ENCODE data around the gene RNF20. TPM values are rescaled to one million over a fixed set of nuclear protein-coding genes. Genes with fewer than 3 reads are reported as not detected.
A peak's percentile ranks its signal among the peaks of the same experiment; 100 is the strongest.
"Not testable (repeated sequence)": the region's sequence is repeated elsewhere in the genome, so short reads cannot be mapped to it uniquely, and the experiment has no call there.

The RNF20 gene
- total and polyA plus RNA-seq, 7 donors = 8.4 to 47.1 (median 27.2) TPM

DNA sequence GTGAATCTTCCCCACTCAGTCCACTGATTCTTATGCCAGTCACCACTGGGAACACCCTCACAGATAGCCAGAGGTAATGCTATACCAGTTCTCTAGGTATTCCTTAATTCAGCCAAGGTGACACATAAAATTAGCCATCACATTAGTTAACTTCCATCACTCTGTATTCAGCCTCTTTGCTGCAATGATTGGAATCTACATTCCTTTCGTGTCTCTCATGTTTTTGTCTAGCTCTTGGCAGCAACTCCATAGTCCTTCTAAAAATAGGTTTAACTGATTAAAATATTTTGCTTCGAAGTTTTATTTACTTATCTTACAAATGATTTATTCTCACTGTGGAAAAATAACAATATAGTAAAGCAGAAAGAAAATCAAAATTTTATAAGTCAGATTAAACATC is 19.6 kb upstream of the RNF20 start:
- WGBS, 2 donors = 49 to 72% methylated on average over 2 of the region's 2 CpGs
- intact Hi-C loops (cut with DNase I) = no loop called here
- DNase-seq = no peak
- Histone ChIP-seq H3K4me3 (no peak overlapping the region), H3K36me3 (no peaks in the 10 kb centered on the region), H3K27ac (peak overlapping the region in 1 of 4 donors; percentile 30), H3K27me3 (no peaks in the 10 kb centered on the region), H3K9me3 (no peaks in the 10 kb centered on the region), H3K4me1 (peaks cover 0 to 13% (median 8%) of the 10 kb centered on the region in 4 donors)
- TF ChIP-seq POLR2AphosphoS5 (IDR thresholded peaks at IDR 0.05) (no peak), POLR2A (IDR thresholded peaks at IDR 0.05) (no peak), EP300 (IDR thresholded peaks at IDR 0.05) (no peak)
- TF ChIP-seq, protein P1, sequence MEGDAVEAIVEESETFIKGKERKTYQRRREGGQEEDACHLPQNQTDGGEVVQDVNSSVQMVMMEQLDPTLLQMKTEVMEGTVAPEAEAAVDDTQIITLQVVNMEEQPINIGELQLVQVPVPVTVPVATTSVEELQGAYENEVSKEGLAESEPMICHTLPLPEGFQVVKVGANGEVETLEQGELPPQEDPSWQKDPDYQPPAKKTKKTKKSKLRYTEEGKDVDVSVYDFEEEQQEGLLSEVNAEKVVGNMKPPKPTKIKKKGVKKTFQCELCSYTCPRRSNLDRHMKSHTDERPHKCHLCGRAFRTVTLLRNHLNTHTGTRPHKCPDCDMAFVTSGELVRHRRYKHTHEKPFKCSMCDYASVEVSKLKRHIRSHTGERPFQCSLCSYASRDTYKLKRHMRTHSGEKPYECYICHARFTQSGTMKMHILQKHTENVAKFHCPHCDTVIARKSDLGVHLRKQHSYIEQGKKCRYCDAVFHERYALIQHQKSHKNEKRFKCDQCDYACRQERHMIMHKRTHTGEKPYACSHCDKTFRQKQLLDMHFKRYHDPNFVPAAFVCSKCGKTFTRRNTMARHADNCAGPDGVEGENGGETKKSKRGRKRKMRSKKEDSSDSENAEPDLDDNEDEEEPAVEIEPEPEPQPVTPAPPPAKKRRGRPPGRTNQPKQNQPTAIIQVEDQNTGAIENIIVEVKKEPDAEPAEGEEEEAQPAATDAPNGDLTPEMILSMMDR (IDR thresholded peaks at IDR 0.05) = no peak

DNA sequence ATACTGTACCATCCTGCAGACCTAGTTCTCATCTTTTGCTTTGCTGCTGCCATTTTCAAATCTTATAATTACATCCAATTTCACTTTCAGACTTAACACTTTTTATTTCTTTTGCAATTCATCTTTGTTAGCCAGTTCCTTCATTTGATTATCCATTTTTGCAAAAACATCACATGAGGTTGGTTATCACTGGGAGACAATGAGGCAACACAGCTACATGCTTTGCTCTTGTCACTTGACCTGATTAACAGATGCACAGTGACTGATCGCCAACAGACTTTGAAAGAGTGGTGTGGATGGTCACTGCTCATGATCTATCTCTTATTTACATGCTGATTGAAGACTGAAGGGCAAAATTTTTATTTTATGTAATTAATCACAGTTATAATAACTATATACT is 17.0 kb upstream of the RNF20 start:
- TF ChIP-seq EP300 (IDR thresholded peaks at IDR 0.05) (no peak), POLR2AphosphoS5 (IDR thresholded peaks at IDR 0.05) (no peak), POLR2A (IDR thresholded peaks at IDR 0.05) (no peak)
- TF ChIP-seq, protein P1 (IDR thresholded peaks at IDR 0.05) = no peak
- Histone ChIP-seq H3K4me1 (peaks cover 0 to 13% (median 8%) of the 10 kb centered on the region in 4 donors), H3K4me3 (no peak overlapping the region), H3K9me3 (no peaks in the 10 kb centered on the region), H3K36me3 (no peaks in the 10 kb centered on the region), H3K27ac (no peak overlapping the region), H3K27me3 (no peaks in the 10 kb centered on the region)
- no peak for DNase-seq
- whole genome bisulfite sequencing, 2 donors = 88 to 91% methylated on average over 1 of the region's 1 CpG
- intact Hi-C loops (cut with DNase I) = no loop called here

DNA sequence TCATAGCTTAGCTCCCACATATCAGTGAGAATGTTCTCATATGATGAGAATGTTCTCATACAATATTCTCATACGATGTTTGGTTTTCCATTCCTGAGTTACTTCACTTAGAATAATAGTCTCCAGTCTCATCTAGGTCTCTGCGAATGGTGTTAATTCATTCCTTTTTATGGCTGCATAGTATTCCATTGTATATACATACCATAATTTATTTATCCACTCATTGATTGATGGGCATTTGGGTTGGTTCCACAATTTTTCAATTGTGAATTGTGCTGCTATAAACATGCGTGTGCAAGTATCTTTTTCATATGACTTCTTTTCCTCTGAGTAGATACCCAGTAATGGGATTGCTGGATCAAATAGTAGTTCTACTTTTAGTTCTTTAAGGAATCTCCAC is 15.2 kb upstream of the RNF20 start:
- intact Hi-C loops (cut with DNase I); DNase-seq; H3K27me3 ChIP-seq; H3K36me3 ChIP-seq; H3K27ac ChIP-seq; H3K9me3 ChIP-seq; H3K4me3 ChIP-seq: not testable (repeated sequence)
- 97% methylated on average over 3 of the region's 3 CpGs for WGBS, 2 donors
- peaks cover 0 to 11% (median 7%) of the 10 kb centered on the region in 4 donors for H3K4me1 ChIP-seq

DNA sequence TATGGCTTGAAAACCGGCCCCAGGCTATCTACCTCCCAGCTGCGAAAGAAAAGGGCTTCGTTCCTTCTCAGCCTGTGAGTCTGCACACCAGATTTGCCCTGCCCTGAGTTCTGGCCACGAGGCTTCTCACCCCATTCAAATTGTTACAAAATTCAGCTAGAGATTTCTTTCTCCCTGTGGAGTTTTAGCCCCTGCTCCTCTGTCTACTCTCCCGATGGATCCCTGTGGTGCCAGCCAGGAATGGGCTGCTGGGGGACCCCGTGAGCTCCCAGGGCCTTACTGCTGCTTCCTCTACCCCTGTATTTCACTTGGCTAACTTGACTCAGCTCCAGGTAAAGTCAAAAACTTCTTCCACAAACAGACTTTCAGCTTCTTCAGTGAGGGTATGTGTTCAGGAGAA is 9.3 kb upstream of the RNF20 start:
- Histone ChIP-seq H3K27me3 (no peaks in the 10 kb centered on the region), H3K4me3 (no peak overlapping the region), H3K36me3 (no peaks in the 10 kb centered on the region), H3K27ac (no peak overlapping the region), H3K9me3 (no peaks in the 10 kb centered on the region), H3K4me1 (no peaks in the 10 kb centered on the region)
- no peak for DNase-seq
- 85 to 90% methylated on average over 6 of the region's 6 CpGs for WGBS, 2 donors
- TF ChIP-seq EP300 (IDR thresholded peaks at IDR 0.05) (no peak), POLR2AphosphoS5 (IDR thresholded peaks at IDR 0.05) (no peak), POLR2A (IDR thresholded peaks at IDR 0.05) (no peak)
- TF ChIP-seq, protein P1 (IDR thresholded peaks at IDR 0.05) = no peak
- intact Hi-C loops (cut with DNase I) = no loop called here

DNA sequence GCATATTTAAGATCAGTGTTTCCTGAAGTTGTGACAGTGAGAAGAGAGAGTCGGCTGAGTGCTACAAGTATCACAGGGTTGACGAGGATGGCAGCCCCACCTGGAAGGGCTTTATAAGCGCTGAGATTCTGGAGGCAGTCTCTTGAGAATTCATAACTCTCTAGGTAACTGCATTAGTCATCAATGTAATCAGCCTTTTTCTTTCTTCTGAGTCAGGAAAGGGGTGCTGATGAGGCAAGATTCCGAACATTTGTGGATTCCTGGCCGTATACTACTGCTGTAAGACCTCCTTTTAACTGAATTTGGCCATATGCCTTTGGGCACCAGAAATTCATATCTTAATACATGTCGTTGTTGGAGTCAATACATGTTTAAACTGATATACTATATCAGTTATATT is 6.6 kb upstream of the RNF20 start:
- H3K4me1 ChIP-seq = peaks cover 0 to 2% (median 0%) of the 10 kb centered on the region in 4 donors
- no peak overlapping the region for H3K27ac ChIP-seq
- H3K36me3 ChIP-seq = no peaks in the 10 kb centered on the region
- intact Hi-C loops (cut with DNase I) = no loop called here
- WGBS, 2 donors = 80 to 85% methylated on average over 6 of the region's 6 CpGs
- H3K4me3 ChIP-seq = no peak overlapping the region
- TF ChIP-seq, protein P1 (IDR thresholded peaks at IDR 0.05) = no peak
- no peak for TF ChIP-seq POLR2A (IDR thresholded peaks at IDR 0.05)
- TF ChIP-seq POLR2AphosphoS5 (IDR thresholded peaks at IDR 0.05) = no peak
- TF ChIP-seq EP300 (IDR thresholded peaks at IDR 0.05) = no peak
- no peaks in the 10 kb centered on the region for H3K27me3 ChIP-seq
- no peaks in the 10 kb centered on the region for H3K9me3 ChIP-seq
- no peak for DNase-seq
